ENCODE data around the gene PDE9A. TPM values are rescaled to one million over a fixed set of nuclear protein-coding genes. Genes with fewer than 3 reads are reported as not detected.

PDE9A gene
- total RNA-seq, 1 donor from 2014 or later = 58.7 TPM

DNA sequence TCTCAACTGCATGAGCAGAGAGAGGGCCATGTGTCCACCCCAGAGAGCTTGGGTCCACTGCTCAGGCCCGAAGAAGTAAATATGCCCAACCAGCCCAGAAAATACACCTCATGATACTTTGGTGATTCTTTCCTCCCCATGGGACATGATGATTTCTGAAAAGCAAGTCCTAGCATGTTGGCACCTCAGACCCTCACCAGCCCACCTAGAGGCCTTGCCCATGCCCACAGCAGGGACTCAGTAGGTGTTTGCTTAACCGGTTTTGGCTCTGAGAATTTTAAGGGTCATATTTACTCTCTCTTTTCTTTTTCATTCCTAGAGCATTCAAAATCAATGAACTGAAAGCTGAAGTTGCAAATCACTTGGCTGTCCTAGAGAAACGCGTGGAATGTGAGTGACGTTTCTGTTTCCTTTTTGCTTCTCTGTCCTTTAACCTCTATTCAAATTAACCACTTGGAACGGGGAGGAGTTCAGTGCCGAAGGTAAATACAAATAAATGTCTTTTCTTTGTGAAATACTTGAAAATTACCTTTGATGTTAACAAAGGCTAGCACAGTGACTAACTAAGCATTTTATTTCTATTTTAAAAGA, 79.7 kb downstream of the PDE9A start:
- TF ChIP-seq, protein P1, sequence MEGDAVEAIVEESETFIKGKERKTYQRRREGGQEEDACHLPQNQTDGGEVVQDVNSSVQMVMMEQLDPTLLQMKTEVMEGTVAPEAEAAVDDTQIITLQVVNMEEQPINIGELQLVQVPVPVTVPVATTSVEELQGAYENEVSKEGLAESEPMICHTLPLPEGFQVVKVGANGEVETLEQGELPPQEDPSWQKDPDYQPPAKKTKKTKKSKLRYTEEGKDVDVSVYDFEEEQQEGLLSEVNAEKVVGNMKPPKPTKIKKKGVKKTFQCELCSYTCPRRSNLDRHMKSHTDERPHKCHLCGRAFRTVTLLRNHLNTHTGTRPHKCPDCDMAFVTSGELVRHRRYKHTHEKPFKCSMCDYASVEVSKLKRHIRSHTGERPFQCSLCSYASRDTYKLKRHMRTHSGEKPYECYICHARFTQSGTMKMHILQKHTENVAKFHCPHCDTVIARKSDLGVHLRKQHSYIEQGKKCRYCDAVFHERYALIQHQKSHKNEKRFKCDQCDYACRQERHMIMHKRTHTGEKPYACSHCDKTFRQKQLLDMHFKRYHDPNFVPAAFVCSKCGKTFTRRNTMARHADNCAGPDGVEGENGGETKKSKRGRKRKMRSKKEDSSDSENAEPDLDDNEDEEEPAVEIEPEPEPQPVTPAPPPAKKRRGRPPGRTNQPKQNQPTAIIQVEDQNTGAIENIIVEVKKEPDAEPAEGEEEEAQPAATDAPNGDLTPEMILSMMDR (IDR thresholded peaks at IDR 0.05; ENCODE audit: partially characterized antibody, unreplicated experiment) = no peak
- no peak for DNase-seq
- peaks cover 2% of the 10 kb centered on the region for H3K4me1 Mint-ChIP-seq (ENCODE audit: low read depth, unreplicated experiment)
- no peak overlapping the region for H3K27ac Mint-ChIP-seq (ENCODE audit: unreplicated experiment)
- peaks cover 34% of the 10 kb centered on the region for H3K36me3 Mint-ChIP-seq (ENCODE audit: unreplicated experiment)
- H3K27me3 Mint-ChIP-seq (ENCODE audit: unreplicated experiment) = peaks cover 7% of the 10 kb centered on the region
- H3K4me3 Mint-ChIP-seq (ENCODE audit: unreplicated experiment) = no peak overlapping the region
- peaks cover 6% of the 10 kb centered on the region for H3K9me3 Mint-ChIP-seq (ENCODE audit: unreplicated experiment)

DNA sequence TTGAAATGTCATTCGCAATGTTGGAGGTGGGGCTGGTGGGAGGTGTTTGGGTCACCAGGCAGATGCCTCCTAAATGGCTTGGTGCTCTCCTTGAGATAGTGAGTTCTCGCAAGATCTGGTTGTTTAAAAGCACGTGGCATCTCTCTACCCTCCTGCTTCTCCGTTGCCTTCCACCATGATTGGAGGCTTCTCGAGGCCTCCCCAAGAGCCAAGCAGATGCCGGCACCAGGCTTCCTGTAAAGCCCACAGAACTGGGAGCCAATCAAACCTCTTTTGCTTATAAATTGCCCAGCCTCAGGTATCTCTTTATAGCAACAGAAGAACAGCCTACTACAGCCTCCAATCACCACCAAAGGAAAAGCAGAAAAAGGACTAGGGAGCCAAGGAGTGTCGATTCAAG, 80.5 kb downstream of the PDE9A start:
- H3K36me3 Mint-ChIP-seq (ENCODE audit: unreplicated experiment) = peaks cover 32% of the 10 kb centered on the region
- H3K9me3 Mint-ChIP-seq (ENCODE audit: unreplicated experiment) = peaks cover 6% of the 10 kb centered on the region
- peaks cover 2% of the 10 kb centered on the region for H3K4me1 Mint-ChIP-seq (ENCODE audit: low read depth, unreplicated experiment)
- H3K27ac Mint-ChIP-seq (ENCODE audit: unreplicated experiment) = no peak overlapping the region
- no peak overlapping the region for H3K4me3 Mint-ChIP-seq (ENCODE audit: unreplicated experiment)
- no peak for DNase-seq
- TF ChIP-seq, protein P1 (IDR thresholded peaks at IDR 0.05; ENCODE audit: partially characterized antibody, unreplicated experiment) = no peak
- peaks cover 7% of the 10 kb centered on the region for H3K27me3 Mint-ChIP-seq (ENCODE audit: unreplicated experiment)

DNA sequence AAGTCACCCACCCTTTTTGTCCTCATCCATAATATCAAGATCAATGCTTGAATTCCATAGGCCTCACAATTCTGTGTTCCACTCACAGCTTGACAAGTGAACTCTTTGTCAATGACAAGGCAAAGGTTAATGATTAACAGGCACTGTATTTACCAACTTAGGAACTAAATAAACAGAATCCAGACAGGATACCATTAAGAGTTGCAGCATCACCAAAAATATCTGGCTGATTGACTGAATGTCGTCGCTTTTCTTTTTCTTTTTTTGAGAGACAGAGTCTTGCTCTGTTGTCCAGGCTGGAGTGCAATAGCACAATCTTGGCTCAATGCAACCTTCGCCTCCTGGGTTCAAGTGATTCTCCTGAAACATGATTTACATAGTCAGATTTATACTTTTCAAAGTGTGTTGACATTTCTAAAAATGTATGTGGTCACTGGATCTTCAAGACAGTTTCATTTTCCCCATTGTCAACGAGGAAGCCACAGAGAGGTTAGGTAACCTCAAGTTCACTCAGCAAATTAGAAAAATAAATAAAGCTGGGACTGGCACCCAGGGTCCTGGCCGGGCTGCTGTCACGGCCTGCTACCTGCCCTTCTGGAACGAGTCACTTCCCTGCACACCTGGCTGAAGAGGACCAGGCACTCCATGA, 81.0 kb downstream of the PDE9A start:
- peaks cover 2% of the 10 kb centered on the region for H3K4me1 Mint-ChIP-seq (ENCODE audit: low read depth, unreplicated experiment)
- TF ChIP-seq, protein P1 (IDR thresholded peaks at IDR 0.05; ENCODE audit: partially characterized antibody, unreplicated experiment) = no peak
- peaks cover 1% of the 10 kb centered on the region for H3K9me3 Mint-ChIP-seq (ENCODE audit: unreplicated experiment)
- no peak for DNase-seq
- H3K27ac Mint-ChIP-seq (ENCODE audit: unreplicated experiment) = no peak overlapping the region
- peaks cover 26% of the 10 kb centered on the region for H3K36me3 Mint-ChIP-seq (ENCODE audit: unreplicated experiment)
- H3K4me3 Mint-ChIP-seq (ENCODE audit: unreplicated experiment) = no peak overlapping the region
- H3K27me3 Mint-ChIP-seq (ENCODE audit: unreplicated experiment) = peaks cover 7% of the 10 kb centered on the region

DNA sequence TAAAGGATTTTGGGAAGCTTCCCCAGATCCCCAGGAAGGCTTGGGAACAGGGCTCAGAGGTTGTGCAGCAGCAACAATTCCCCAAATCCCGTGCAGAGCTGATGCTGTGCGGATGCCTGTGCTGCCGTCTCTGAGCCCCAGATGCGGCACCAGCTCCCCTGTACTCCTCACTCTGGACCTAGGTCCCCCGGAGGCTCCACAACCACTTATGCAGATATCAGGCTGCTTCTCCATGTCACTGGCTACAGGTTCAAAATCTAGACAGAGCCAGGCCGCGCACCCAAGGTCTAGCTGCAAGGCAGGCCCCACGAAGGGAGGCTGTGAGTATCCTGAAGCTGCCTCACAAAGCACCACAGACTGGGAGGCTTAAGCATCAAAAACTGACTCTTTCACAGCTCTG, 81.6 kb downstream of the PDE9A start:
- no peak overlapping the region for H3K27ac Mint-ChIP-seq (ENCODE audit: unreplicated experiment)
- H3K4me3 Mint-ChIP-seq (ENCODE audit: unreplicated experiment) = no peak overlapping the region
- peaks cover 5% of the 10 kb centered on the region for H3K27me3 Mint-ChIP-seq (ENCODE audit: unreplicated experiment)
- DNase-seq = no peak
- peaks cover 2% of the 10 kb centered on the region for H3K4me1 Mint-ChIP-seq (ENCODE audit: low read depth, unreplicated experiment)
- no peaks in the 10 kb centered on the region for H3K9me3 Mint-ChIP-seq (ENCODE audit: unreplicated experiment)
- TF ChIP-seq, protein P1 (IDR thresholded peaks at IDR 0.05; ENCODE audit: partially characterized antibody, unreplicated experiment) = no peak
- peaks cover 22% of the 10 kb centered on the region for H3K36me3 Mint-ChIP-seq (ENCODE audit: unreplicated experiment)

DNA sequence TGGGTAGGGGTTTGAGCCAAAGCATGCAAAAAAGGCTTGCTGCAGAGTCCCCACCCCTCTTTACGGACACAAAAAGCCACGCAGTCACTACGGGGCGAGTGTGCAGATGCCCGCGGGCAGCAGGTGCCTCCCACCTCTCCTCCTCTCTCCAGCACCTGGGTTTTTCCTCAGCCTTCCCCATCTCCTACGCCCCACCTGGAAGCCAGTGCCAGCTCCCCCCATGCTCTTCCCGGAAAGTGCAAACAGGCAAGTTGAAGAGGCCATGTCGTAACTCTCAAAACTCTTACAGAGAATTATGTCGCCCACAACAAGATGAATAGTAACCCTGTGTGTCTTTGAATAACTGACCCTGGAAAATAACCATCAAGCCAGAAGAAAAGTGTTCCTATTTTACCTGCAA, 82.5 kb downstream of the PDE9A start:
- no peak for DNase-seq
- Mint-ChIP-seq H3K4me3 (ENCODE audit: unreplicated experiment) (no peak overlapping the region), H3K9me3 (ENCODE audit: unreplicated experiment) (no peaks in the 10 kb centered on the region), H3K27me3 (ENCODE audit: unreplicated experiment) (peaks cover 5% of the 10 kb centered on the region), H3K27ac (ENCODE audit: unreplicated experiment) (no peak overlapping the region), H3K4me1 (ENCODE audit: low read depth, unreplicated experiment) (peaks cover 4% of the 10 kb centered on the region), H3K36me3 (ENCODE audit: unreplicated experiment) (peaks cover 22% of the 10 kb centered on the region)
- TF ChIP-seq, protein P1 (IDR thresholded peaks at IDR 0.05; ENCODE audit: partially characterized antibody, unreplicated experiment) = no peak

Measured in glutamatergic neuron (in vitro differentiated cells).